NB4 (cell line): ENCODE data around the gene DNASE1L3.

Experiments used
- CTCF ChIP-seq: IDR thresholded peaks from one replicate; pipeline ENCODE4 v1.5.1; 2012; ENCODE audit warnings: low read depth, low read length
- MAX ChIP-seq: IDR thresholded peaks from 2 replicates; pipeline ENCODE4 v1.6.1; 2011; ENCODE audit warnings: low read depth, low read length
- MYC ChIP-seq: IDR thresholded peaks from 2 replicates; pipeline ENCODE4 v1.6.1; 2011; ENCODE audit warnings: low read depth, low read length
- POLR2A ChIP-seq: IDR thresholded peaks from 2 replicates; pipeline ENCODE4 v1.6.1; 2011; ENCODE audit warnings: mild to moderate bottlenecking; ENCODE audit not compliant: insufficient read length; ENCODE audit errors: extremely low read depth

GRCh38 chr3:58158442-58159153 is 52.2 kb downstream of the DNASE1L3 start:
- no peak for TF ChIP-seq POLR2A
- no peak for TF ChIP-seq CTCF
- no peak for TF ChIP-seq MAX
- no peak for TF ChIP-seq MYC
